GM12801 (cell line): ENCODE results near the gene CHCHD3.

ENCODE experiments used
- CTCF ChIP-seq: IDR thresholded peaks from one replicate; pipeline ENCODE4 v1.5.1; 2011; ENCODE audit warnings: control low read depth; ENCODE audit not compliant: insufficient read length; ENCODE audit errors: extremely low read depth

The CHCHD3 gene

GRCh38 chr7:132915647-132916046 is 166.2 kb downstream of the CHCHD3 start:
- no peak for TF ChIP-seq CTCF

- no peak for TF ChIP-seq CTCF
Measured at GRCh38 chr7:132910657-132911056, 171.2 kb downstream of the CHCHD3 start.

GRCh38 chr7:132907380-132907940 is 174.4 kb downstream of the CHCHD3 start:
- TF ChIP-seq CTCF: no peak

DNA sequence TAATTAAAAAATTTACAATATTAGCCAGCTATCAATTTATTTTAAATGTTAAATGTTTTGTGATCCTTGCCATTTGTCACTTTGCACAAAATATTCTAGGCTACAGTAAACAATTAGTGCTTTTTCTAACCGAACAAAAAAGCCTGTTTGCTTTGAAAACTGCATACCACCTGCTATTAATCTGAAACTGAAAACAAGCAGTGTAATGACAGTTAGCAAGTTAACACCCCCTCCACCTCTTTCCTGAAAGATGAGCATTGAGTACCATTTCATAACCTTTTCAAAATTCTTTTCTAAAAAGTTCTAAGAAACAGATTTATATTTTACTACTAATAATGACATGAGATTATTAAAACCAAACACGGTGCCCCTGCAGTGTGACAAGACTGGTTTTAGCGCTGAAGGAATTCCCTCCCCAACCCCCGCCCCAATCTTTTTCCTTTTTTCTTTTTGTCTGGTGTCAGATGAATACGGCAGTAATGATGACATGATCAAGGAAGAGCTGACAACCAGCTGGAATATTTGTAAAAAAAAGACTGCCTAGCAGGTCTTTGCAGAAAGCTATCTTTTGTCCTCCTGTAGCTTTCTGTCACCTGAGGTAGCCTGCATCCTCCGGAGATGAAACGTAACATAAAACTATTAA is 175.6 kb downstream of the CHCHD3 start:
- no peak for TF ChIP-seq CTCF

- TF ChIP-seq CTCF: no peak
Measured at GRCh38 chr7:132904209-132904608, 177.7 kb downstream of the CHCHD3 start.

- no peak for TF ChIP-seq CTCF
Measured at GRCh38 chr7:132901241-132901640, 180.6 kb downstream of the CHCHD3 start.

DNA sequence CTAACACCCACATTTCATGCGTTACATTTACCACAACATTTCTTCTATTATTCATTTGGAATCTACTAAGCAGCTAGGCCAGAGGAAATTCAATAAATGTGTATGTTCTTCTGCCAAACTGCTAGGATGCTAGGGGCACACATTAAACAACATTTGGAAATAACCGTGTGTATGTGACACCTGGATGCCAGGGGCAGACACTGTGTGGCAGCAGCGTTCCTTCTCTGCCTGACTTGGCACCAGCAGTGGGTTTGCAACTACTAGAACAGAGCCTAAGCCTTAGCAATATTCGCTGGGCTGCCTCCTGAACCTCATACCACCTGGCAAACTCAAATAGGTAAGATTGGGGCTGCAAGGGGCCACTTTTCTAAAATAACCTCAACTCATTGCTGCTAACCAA is 182.1 kb downstream of the CHCHD3 start:
- TF ChIP-seq CTCF: no peak
